SK-N-SH treated with all-trans-retinoic acid at 6 μM for 48 hours (cell line): Measurements from ENCODE around the gene SDHAF3.

Source experiments
- BACH2 ChIP-seq: fragments of 250-450 bp; sonication (Bioruptor Pico); IDR thresholded peaks from 2 replicates; pipeline ENCODE4 v1.9.0; 2021; ENCODE audit warnings: mild to moderate bottlenecking, borderline replicate concordance
- CSDC2 ChIP-seq: fragments of 250-450 bp; sonication (Bioruptor Pico); IDR thresholded peaks from 2 replicates; pipeline ENCODE4 v1.5.0; 2020; ENCODE audit warnings: mild to moderate bottlenecking, moderate library complexity
- ESRRG ChIP-seq: fragments of 250-450 bp; sonication (Bioruptor Pico); IDR thresholded peaks from 2 replicates; pipeline ENCODE4 v1.6.1; 2021; ENCODE audit warnings: mild to moderate bottlenecking
- OSR1 ChIP-seq: fragments of 250-450 bp; sonication (Bioruptor Pico); IDR thresholded peaks from 2 replicates; pipeline ENCODE4 v1.8.0; 2022; ENCODE audit warnings: moderate library complexity, mild to moderate bottlenecking, inconsistent platforms
- RARB ChIP-seq: fragments of 250-450 bp; sonication (Bioruptor Pico); IDR thresholded peaks from 2 replicates; pipeline ENCODE4 v1.8.0; 2021; ENCODE audit warnings: mild to moderate bottlenecking, moderate library complexity
- SNAI2 ChIP-seq: fragments of 250-450 bp; sonication (Bioruptor Pico); IDR thresholded peaks from 2 replicates; pipeline ENCODE4 v1.5.0; 2020; ENCODE audit warnings: mild to moderate bottlenecking, moderate library complexity
- TCF4 ChIP-seq: fragments of 250-450 bp; sonication (Bioruptor Pico); IDR thresholded peaks from 2 replicates; pipeline ENCODE4 v1.8.0; 2021; ENCODE audit warnings: mild to moderate bottlenecking, moderate library complexity, borderline replicate concordance
- TOX ChIP-seq: fragments of 250-450 bp; sonication (Bioruptor Pico); IDR thresholded peaks from 2 replicates; pipeline ENCODE4 v1.8.0; 2021; ENCODE audit warnings: mild to moderate bottlenecking, moderate library complexity, borderline replicate concordance
- TSHZ2 ChIP-seq: fragments of 250-450 bp; sonication (Bioruptor Pico); IDR thresholded peaks from 2 replicates; pipeline ENCODE4 v1.5.0; 2020; ENCODE audit warnings: mild to moderate bottlenecking, moderate library complexity
- ZC3H10 ChIP-seq: fragments of 250-450 bp; sonication (Bioruptor Pico); IDR thresholded peaks from 2 replicates; pipeline ENCODE4 v1.5.1; 2021; ENCODE audit warnings: mild to moderate bottlenecking, moderate library complexity
- ZFP30 ChIP-seq: fragments of 450-650 bp; formaldehyde crosslinking; IDR thresholded peaks from 2 replicates; pipeline ENCODE4 v1.5.0; 2022; ENCODE audit warnings: mild to moderate bottlenecking, moderate library complexity
- TF ChIP-seq, protein P1 (sequence below): fragments of 250-450 bp; sonication (Bioruptor Pico); IDR thresholded peaks from 2 replicates; pipeline ENCODE4 v1.8.0; 2020; ENCODE audit warnings: mild to moderate bottlenecking, moderate library complexity, borderline replicate concordance
- TF ChIP-seq, protein P2 (sequence below): fragments of 250-450 bp; sonication (Bioruptor Pico); IDR thresholded peaks from 2 replicates; pipeline ENCODE4 v1.5.1; 2021; ENCODE audit warnings: mild to moderate bottlenecking, moderate library complexity

DNA sequence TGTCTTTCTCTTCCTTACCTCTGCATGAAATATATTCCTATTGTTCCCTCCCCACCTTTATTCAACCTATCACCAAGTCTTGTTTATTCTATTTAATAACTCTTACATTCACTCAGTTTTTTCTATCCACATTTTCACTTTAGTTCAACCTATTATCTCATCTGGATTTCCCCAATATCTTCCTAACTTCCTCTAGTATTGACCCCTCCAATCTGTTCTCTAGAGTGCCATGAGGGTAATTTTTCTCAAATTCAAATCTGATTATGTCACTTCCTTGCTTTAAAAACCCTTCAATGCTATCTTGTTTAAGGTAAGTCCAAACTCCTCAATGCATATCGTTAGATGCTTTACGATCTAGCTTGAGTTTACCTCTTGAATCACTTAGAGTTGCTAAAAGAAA, 86.5 kb downstream of the SDHAF3 start:
- no peak for TF ChIP-seq CSDC2 (CRISPR knock-in tag)
- TF ChIP-seq TSHZ2 (CRISPR knock-in tag): no peak
- no peak for TF ChIP-seq ESRRG (CRISPR knock-in tag)
- TF ChIP-seq RARB (CRISPR knock-in tag): no peak
- no peak for TF ChIP-seq SNAI2 (CRISPR knock-in tag)
- TF ChIP-seq ZFP30 (CRISPR knock-in tag): no peak
- no peak for TF ChIP-seq OSR1
- no peak for TF ChIP-seq ZC3H10
- TF ChIP-seq BACH2 (CRISPR knock-in tag): no peak
- TF ChIP-seq, protein P1, sequence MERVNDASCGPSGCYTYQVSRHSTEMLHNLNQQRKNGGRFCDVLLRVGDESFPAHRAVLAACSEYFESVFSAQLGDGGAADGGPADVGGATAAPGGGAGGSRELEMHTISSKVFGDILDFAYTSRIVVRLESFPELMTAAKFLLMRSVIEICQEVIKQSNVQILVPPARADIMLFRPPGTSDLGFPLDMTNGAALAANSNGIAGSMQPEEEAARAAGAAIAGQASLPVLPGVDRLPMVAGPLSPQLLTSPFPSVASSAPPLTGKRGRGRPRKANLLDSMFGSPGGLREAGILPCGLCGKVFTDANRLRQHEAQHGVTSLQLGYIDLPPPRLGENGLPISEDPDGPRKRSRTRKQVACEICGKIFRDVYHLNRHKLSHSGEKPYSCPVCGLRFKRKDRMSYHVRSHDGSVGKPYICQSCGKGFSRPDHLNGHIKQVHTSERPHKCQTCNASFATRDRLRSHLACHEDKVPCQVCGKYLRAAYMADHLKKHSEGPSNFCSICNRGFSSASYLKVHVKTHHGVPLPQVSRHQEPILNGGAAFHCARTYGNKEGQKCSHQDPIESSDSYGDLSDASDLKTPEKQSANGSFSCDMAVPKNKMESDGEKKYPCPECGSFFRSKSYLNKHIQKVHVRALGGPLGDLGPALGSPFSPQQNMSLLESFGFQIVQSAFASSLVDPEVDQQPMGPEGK (CRISPR knock-in tag): no peak
- no peak for TF ChIP-seq TOX
- TF ChIP-seq, protein P2, sequence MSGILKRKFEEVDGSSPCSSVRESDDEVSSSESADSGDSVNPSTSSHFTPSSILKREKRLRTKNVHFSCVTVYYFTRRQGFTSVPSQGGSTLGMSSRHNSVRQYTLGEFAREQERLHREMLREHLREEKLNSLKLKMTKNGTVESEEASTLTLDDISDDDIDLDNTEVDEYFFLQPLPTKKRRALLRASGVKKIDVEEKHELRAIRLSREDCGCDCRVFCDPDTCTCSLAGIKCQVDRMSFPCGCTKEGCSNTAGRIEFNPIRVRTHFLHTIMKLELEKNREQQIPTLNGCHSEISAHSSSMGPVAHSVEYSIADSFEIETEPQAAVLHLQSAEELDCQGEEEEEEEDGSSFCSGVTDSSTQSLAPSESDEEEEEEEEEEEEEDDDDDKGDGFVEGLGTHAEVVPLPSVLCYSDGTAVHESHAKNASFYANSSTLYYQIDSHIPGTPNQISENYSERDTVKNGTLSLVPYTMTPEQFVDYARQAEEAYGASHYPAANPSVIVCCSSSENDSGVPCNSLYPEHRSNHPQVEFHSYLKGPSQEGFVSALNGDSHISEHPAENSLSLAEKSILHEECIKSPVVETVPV (CRISPR knock-in tag): no peak
- no peak for TF ChIP-seq TCF4
